SK-N-SH (cell line): ENCODE measurements around the gene ABCB10. TPM values are rescaled to one million over a fixed set of nuclear protein-coding genes. Genes with fewer than 3 reads are reported as not detected.

Source experiments
- CTCF ChIA-PET: fragments of 300-600, 350-600 bp; formaldehyde crosslinking; extraction: SDS; loops from one replicate; lab custom pipeline; 2021; lab: Yijun Ruan, JAX
- POLR2A ChIA-PET: fragments of 350-600 bp; sonication (Branson Sonifier 250); formaldehyde crosslinking; extraction: SDS; loops from one replicate; lab custom pipeline; 2020; ENCODE audit warnings: antibody characterized with exemption, inconsistent platforms; lab: Yijun Ruan, JAX
- DNase-seq: peaks from one replicate; pipeline ENCODE4 v3.0.0; 2012
- H2AFZ ChIP-seq: fragments of 200-600 bp; sonication (generic); 2 replicates; pipeline ENCODE4 v1.8.1; 2016; ENCODE audit warnings: antibody characterized with exemption, mild to moderate bottlenecking, low read depth
- H3F3A ChIP-seq: fragments of 200-600 bp; sonication (generic); replicated peaks from 2 replicates; pipeline ENCODE3; 2016; ENCODE audit warnings: antibody characterized with exemption, mild to moderate bottlenecking; ENCODE audit not compliant: insufficient read depth
- H3K27ac ChIP-seq, 2 experiments: fragments of 200-500 bp in 1 of 2; fragments of 200-600 bp in 1 of 2; sonication (Bioruptor generic) in 1 of 2; sonication (generic), shearing (Covaris generic) in 1 of 2; 2 replicates each; pipeline versions ENCODE4 v1.5.1 to v1.6.1; 2014 to 2016; ENCODE audit warnings: low read depth in 2 of 2, inconsistent platforms in 1 of 2, low read length in 1 of 2, mild to moderate bottlenecking in 1 of 2, mixed read lengths in 1 of 2
- H3K27me3 ChIP-seq: fragments of 200-600 bp; sonication (generic), shearing (Covaris generic); 2 replicates; pipeline ENCODE4 v1.6.1; 2016; ENCODE audit warnings: mixed run types; ENCODE audit not compliant: insufficient read depth
- H3K36me3 ChIP-seq, 2 experiments: fragments of 200-500 bp in 1 of 2; fragments of 200-600 bp in 1 of 2; sonication (Bioruptor generic) in 1 of 2; sonication (generic) in 1 of 2; replicated peaks in 1 of 2; 2 replicates each; pipeline versions ENCODE3 to v1.5.1; 2014 to 2016; ENCODE audit warnings: low read length in 1 of 2, mild to moderate bottlenecking in 1 of 2; ENCODE audit not compliant: insufficient read depth in 2 of 2, control insufficient read depth in 1 of 2
- H3K4me1 ChIP-seq, 2 experiments: fragments of 200-500 bp in 1 of 2; fragments of 200-600 bp in 1 of 2; sonication (Bioruptor generic) in 1 of 2; sonication (generic), shearing (Covaris generic) in 1 of 2; 2 replicates each; pipeline versions ENCODE4 v1.5.1 to v1.6.1; 2014 to 2016; ENCODE audit warnings: low read depth in 1 of 2, low read length in 1 of 2, mixed run types in 1 of 2; ENCODE audit not compliant: insufficient read depth in 2 of 2, control insufficient read depth in 1 of 2
- H3K4me2 ChIP-seq: fragments of 200-600 bp; sonication (generic), shearing (Covaris generic); 2 replicates; pipeline ENCODE4 v1.6.1; 2017; ENCODE audit warnings: mixed run types
- H3K4me3 ChIP-seq, 2 experiments: fragments of 200-500 bp in 1 of 2; fragments of 200-600 bp in 1 of 2; sonication (Bioruptor generic) in 1 of 2; sonication (generic), shearing (Covaris generic) in 1 of 2; 2 replicates each; pipeline versions ENCODE4 v1.5.1 to v1.8.1; 2014 to 2016; ENCODE audit warnings: low read depth in 2 of 2, inconsistent platforms in 1 of 2, low read length in 1 of 2, mild to moderate bottlenecking in 1 of 2, mixed read lengths in 1 of 2, moderate library complexity in 1 of 2
- H3K79me2 ChIP-seq: fragments of 200-600 bp; sonication (generic); 2 replicates; pipeline ENCODE4 v1.8.1; 2017; ENCODE audit warnings: mild to moderate bottlenecking; ENCODE audit not compliant: insufficient read depth
- H3K9ac ChIP-seq: fragments of 200-600 bp; sonication (generic); 2 replicates; pipeline ENCODE4 v1.6.1; 2017; ENCODE audit warnings: mixed run types
- H3K9me2 ChIP-seq: fragments of 200-600 bp; sonication (generic); 2 replicates; pipeline ENCODE4 v1.6.1; 2017; ENCODE audit warnings: mixed run types
- H3K9me3 ChIP-seq: fragments of 200-600 bp; sonication (generic); 2 replicates; pipeline ENCODE4 v1.6.1; 2017; ENCODE audit warnings: mixed run types, mild to moderate bottlenecking, moderate library complexity
- H4K20me1 ChIP-seq: fragments of 200-600 bp; sonication (generic); 2 replicates; pipeline ENCODE4 v1.6.1; 2017; ENCODE audit warnings: mild to moderate bottlenecking, mixed run types; ENCODE audit not compliant: insufficient read depth
- ELF1 ChIP-seq: IDR thresholded peaks from 2 replicates; pipeline ENCODE4 v1.4.0; 2012
- FOXJ3 ChIP-seq: sonication (generic); formaldehyde crosslinking; IDR thresholded peaks from 2 replicates; pipeline ENCODE4 v1.5.1; 2020; ENCODE audit warnings: mild to moderate bottlenecking, missing genetic modification reagents
- FOXM1 ChIP-seq: IDR thresholded peaks from 2 replicates; pipeline ENCODE4 v1.4.0; 2012; ENCODE audit warnings: low read depth, mild to moderate bottlenecking
- GABPA ChIP-seq: IDR thresholded peaks from 2 replicates; pipeline ENCODE4 v1.4.0; 2012; ENCODE audit warnings: low read depth, mild to moderate bottlenecking
- MAX ChIP-seq: IDR thresholded peaks from 2 replicates; pipeline ENCODE4 v1.4.0; 2012; ENCODE audit warnings: low read depth
- MXI1 ChIP-seq: IDR thresholded peaks from 2 replicates; pipeline ENCODE4 v1.6.1; 2012; ENCODE audit warnings: mild to moderate bottlenecking, low read depth, low read length, improper control_type of control experiment
- RFX5 ChIP-seq: IDR thresholded peaks from 2 replicates; pipeline ENCODE4 v1.6.1; 2012; ENCODE audit warnings: mild to moderate bottlenecking, improper control_type of control experiment, low read length
- SIN3A ChIP-seq: IDR thresholded peaks from 2 replicates; pipeline ENCODE4 v1.6.1; 2012; ENCODE audit warnings: low read depth, mild to moderate bottlenecking, low read length, moderate library complexity, borderline replicate concordance
- TAF1 ChIP-seq: IDR thresholded peaks from 2 replicates; pipeline ENCODE4 v1.6.1; 2012; ENCODE audit warnings: low read depth, mild to moderate bottlenecking, low read length, moderate library complexity, borderline replicate concordance
- USF2 ChIP-seq: fragments of 150-350 bp; IDR thresholded peaks from 2 replicates; pipeline ENCODE4 v1.6.1; 2017; ENCODE audit warnings: antibody characterized with exemption, low read length, low read depth, borderline replicate concordance
- ZBTB33 ChIP-seq: IDR thresholded peaks from 2 replicates; pipeline ENCODE4 v1.4.0; 2012; ENCODE audit warnings: low read depth, borderline replicate concordance
- WGBS: methylation state at CpG from one replicate; pipeline ENCODE4 v1.1.6; 2017; ENCODE audit warnings: low lambda C conversion rate; 5-methylcytosine and 5-hydroxymethylcytosine counted together
- polyA plus RNA-seq, 3 experiments: library from polyadenylated mRNA; depleted of rRNA; stranded (reverse); fragments of >200 nt; gene quantifications; 2 replicates each; pipeline ENCODE4 v1.2.3, GENCODE V29; 2012
- TF ChIP-seq, protein P1 (sequence below): IDR thresholded peaks from 2 replicates; pipeline ENCODE4 v1.4.0; 2012; ENCODE audit warnings: low read depth, borderline replicate concordance

Gene ABCB10
- polyA plus RNA-seq, 1 of the 3 experiments (the other 2 are of a cell fraction): 5.7 TPM

DNA sequence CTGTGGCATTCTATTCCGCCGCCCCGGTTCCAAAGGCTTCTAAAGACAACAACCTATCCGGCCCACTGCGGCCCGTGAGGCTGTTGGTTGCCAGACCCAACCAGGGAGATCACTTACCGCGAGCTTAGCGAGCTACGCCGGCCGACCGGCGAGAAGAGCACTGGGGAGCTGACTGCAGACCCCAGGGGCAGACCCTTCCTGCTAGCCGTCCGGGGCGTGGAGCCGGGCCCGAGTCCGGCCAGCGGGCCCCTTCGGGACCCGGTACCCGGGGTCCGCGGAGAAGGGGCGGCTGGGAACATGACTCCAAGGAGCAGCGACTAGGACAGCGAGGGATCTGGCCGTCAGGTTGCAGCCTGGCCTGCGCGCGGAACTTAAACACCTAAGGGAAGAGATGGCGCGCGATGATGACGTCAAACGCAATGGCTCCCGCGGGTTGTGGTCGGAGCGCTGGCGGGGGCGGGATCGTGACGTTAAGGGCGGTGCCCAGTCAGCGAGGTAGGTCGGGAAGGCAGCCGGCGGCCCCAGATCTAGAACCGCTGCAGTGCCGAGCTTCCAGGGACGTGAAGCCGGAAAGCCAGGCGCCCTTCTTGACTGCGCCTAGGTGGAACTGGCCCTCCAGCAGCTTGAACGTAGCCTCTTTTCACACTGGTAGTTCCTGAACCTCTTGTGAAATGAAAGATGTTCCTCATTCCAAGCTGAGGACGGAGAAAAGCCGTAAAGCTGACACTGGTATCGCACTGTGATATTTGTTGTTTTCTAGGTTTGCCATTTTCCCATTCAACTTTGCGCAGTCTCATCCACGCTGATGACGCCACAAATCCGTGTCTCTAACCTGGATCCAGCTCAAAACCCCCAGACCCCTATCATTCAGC is 50.3 kb downstream of the ABCB10 start, which contains the start of gene NUP133 (continued):
- peak; percentile 32 for TF ChIP-seq MAX
- TF ChIP-seq ELF1: peak; percentile 37; the same call in 1 of the 2 replicates
- no peak for TF ChIP-seq FOXM1
- TF ChIP-seq SIN3A: peak; percentile 97; the same call in 1 of the 2 replicates
- TF ChIP-seq TAF1: peak; percentile 96
- no peak for TF ChIP-seq FOXJ3 (CRISPR knock-in tag)
- TF ChIP-seq MXI1: peak; percentile 81
- TF ChIP-seq, protein P1, sequence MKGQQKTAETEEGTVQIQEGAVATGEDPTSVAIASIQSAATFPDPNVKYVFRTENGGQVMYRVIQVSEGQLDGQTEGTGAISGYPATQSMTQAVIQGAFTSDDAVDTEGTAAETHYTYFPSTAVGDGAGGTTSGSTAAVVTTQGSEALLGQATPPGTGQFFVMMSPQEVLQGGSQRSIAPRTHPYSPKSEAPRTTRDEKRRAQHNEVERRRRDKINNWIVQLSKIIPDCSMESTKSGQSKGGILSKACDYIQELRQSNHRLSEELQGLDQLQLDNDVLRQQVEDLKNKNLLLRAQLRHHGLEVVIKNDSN: peak; percentile 31; the same call in 1 of the 2 replicates
- TF ChIP-seq USF2: no peak
- TF ChIP-seq GABPA: no peak
- TF ChIP-seq RFX5: peak; percentile 50; the same call in 1 of the 2 replicates

GRCh38 chr1:229507502-229507901 is 51.0 kb downstream of the ABCB10 start:
- Histone ChIP-seq H3K9me3 (no peaks in the 10 kb centered on the region), H3K27ac (peak overlapping the region; percentile 80 to 82), H3K36me3 (peaks cover 15 to 20% of the 10 kb centered on the region in 2 experiments), H3K27me3 (no peaks in the 10 kb centered on the region), H3K4me1 (peaks cover 9 to 19% of the 10 kb centered on the region in 2 experiments; a peak in 3 of 4 replicates), H4K20me1 (no peaks in the 10 kb centered on the region), H3K79me2 (peaks cover 52% of the 10 kb centered on the region), H3K4me2 (peak overlapping the region; percentile 68), H3K9me2 (no peaks in the 10 kb centered on the region), H2AFZ (peak overlapping the region; percentile 61), H3K4me3 (peak overlapping the region; percentile 80 to 94), H3F3A (no peaks in the 10 kb centered on the region), H3K9ac (peak overlapping the region; percentile 95)
- TF ChIP-seq ZBTB33: no peak
- ChIA-PET POLR2A (interaction anchor here (1.0 to 1.9 kb wide), 3 partner anchors 51 to 248 kb away, joined by 3 to 8 read pairs (median 5); partner anchors contain the start of gene ABCB10), CTCF (interaction anchor here (0.8 to 1.9 kb wide), 3 partner anchors 10 to 51 kb away, joined by 3 to 8 read pairs (median 3); partner anchors contain the start of gene ABCB10)
- WGBS: 2% methylated on average over 5 of the region's 5 CpGs
- no peak for DNase-seq
